DMS114 treated with DMSO at 0.1 percent for 48 hours (cell line): ENCODE data around the gene BCAR3.

Experiments used
- DNase-seq: peaks from one replicate; lab custom pipeline; 2025; ENCODE audit not compliant: unreplicated experiment; lab: John Stamatoyannopoulos, UW

Gene BCAR3

DNA sequence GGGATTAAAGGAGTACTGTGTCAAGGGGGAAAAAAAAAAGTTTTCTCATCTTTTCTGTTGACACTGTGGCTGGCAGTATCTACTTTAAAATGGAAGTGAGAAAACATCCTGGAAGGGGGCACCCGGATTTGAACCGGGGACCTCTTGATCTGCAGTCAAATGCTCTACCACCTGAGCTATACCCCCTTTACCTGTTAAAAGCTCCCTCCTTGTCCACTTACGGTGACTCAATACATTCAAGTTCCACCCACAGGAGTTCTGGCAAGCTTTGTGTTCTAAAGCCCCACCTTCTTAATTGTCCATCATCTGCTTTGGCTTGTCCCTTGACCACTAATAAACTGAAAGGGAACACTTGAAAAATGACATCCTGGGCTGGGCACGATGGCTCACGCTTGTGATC lies 165.5 kb downstream of the BCAR3 start:
- no peak for DNase-seq
